HG03432 (cell line): Measurements from ENCODE around the gene FBLL1.
"Not testable (repeated sequence)": the region's sequence is repeated elsewhere in the genome, so short reads cannot be mapped to it uniquely, and the experiment has no call there.

Experiments used
- ATAC-seq: cut with Tn5 transposase; IDR thresholded peaks from one replicate; pipeline ENCODE4 v1.9.1; 2021; ENCODE audit warnings: mild to moderate bottlenecking, moderate library complexity; ENCODE audit not compliant: unreplicated experiment

FBLL1 gene

GRCh38 chr5:168528521-168529373, at the start of gene FBLL1:
FBLL1 (plus strand) TSS chr5:168529305; CDS start chr5:168529505, 200 bp downstream.
- ATAC-seq = no peak

GRCh38 chr5:168480601-168481000, 48.5 kb upstream of the FBLL1 start:
- no peak for ATAC-seq

GRCh38 chr5:168481330-168481788, 47.7 kb upstream of the FBLL1 start:
- peak; percentile 90 for ATAC-seq

- no peak for ATAC-seq
These were observed 46.7 kb upstream of the FBLL1 start for GRCh38 chr5:168482361-168482760.

- peak; percentile 91 for ATAC-seq
These were observed 42.8 kb upstream of the FBLL1 start, which contains the start of gene RARS1 for GRCh38 chr5:168486136-168486879. RARS1 (plus strand) TSS chr5:168486471; CDS start chr5:168486499, 28 bp downstream.

GRCh38 chr5:168489059-168489458, 40.0 kb upstream of the FBLL1 start:
- no peak for ATAC-seq

- no peak for ATAC-seq
These were observed 35.0 kb upstream of the FBLL1 start for GRCh38 chr5:168494057-168494555.

GRCh38 chr5:168502563-168503237, 26.4 kb upstream of the FBLL1 start:
- ATAC-seq = no peak

GRCh38 chr5:168513861-168514428, 15.2 kb upstream of the FBLL1 start:
- ATAC-seq = no peak

GRCh38 chr5:168525856-168526255, 3.2 kb upstream of the FBLL1 start:
- no peak for ATAC-seq

- ATAC-seq = no peak
These were observed 1.3 kb upstream of the FBLL1 start for GRCh38 chr5:168527756-168528295.

GRCh38 chr5:168529374-168530234, 499 bp downstream of the FBLL1 start:
- no peak for ATAC-seq

- no peak for ATAC-seq
These were observed 1.6 kb downstream of the FBLL1 start for GRCh38 chr5:168530621-168531150.

- no peak for ATAC-seq
These were observed 2.1 kb downstream of the FBLL1 start for GRCh38 chr5:168531191-168531590.

GRCh38 chr5:168531987-168532864, 3.1 kb downstream of the FBLL1 start:
- ATAC-seq = no peak

- ATAC-seq = not testable (repeated sequence)
These were observed 5.2 kb downstream of the FBLL1 start for GRCh38 chr5:168534351-168534750.

GRCh38 chr5:168537176-168537575, 8.1 kb downstream of the FBLL1 start:
- no peak for ATAC-seq

- ATAC-seq = no peak
These were observed 20.4 kb downstream of the FBLL1 start for GRCh38 chr5:168549554-168549953.
